SKM-1 treated with dmso at 0.1 percent for 144 hours (cell line): ENCODE results near the gene BAD.
"Not testable (repeated sequence)": the region's sequence is repeated elsewhere in the genome, so short reads cannot be mapped to it uniquely, and the experiment has no call there.

Experiments
- DNase-seq: peaks from one replicate; lab custom pipeline; 2025; ENCODE audit not compliant: unreplicated experiment; lab: John Stamatoyannopoulos, UW

BAD gene

GRCh38 chr11:64284048-64284961, at the start of gene BAD:
TSS of gene BAD (minus strand) at chr11:64284665. CDS start at chr11:64284368, 297 bp downstream.
- DNase-seq: peak; percentile 93

- no peak for DNase-seq
Measured at GRCh38 chr11:64333556-64333955, 49.1 kb upstream of the BAD start.

GRCh38 chr11:64331569-64332371, 47.3 kb upstream of the BAD start:
- peak; percentile 89 for DNase-seq

- no peak for DNase-seq
Measured at GRCh38 chr11:64330888-64331287, 46.4 kb upstream of the BAD start.

- no peak for DNase-seq
Measured at GRCh38 chr11:64327993-64328392, 43.5 kb upstream of the BAD start.

GRCh38 chr11:64327375-64327774, 42.9 kb upstream of the BAD start:
- DNase-seq: no peak

GRCh38 chr11:64324692-64325469, 40.4 kb upstream of the BAD start:
- DNase-seq: no peak

GRCh38 chr11:64323984-64324383, 39.5 kb upstream of the BAD start:
- DNase-seq: not testable (repeated sequence)

- DNase-seq: no peak
Measured at GRCh38 chr11:64323373-64323772, 38.9 kb upstream of the BAD start.

- DNase-seq: no peak
Measured at GRCh38 chr11:64322925-64323260, 38.4 kb upstream of the BAD start.

GRCh38 chr11:64321533-64321932, 37.1 kb upstream of the BAD start:
- DNase-seq: no peak

GRCh38 chr11:64321026-64321425, 36.6 kb upstream of the BAD start:
- no peak for DNase-seq

GRCh38 chr11:64320556-64320955, 36.1 kb upstream of the BAD start:
- DNase-seq: no peak

GRCh38 chr11:64318766-64319761, 34.6 kb upstream of the BAD start:
- peak; percentile 39 for DNase-seq

GRCh38 chr11:64317961-64318765, 33.7 kb upstream of the BAD start, which contains the start of gene PRDX5:
TSS of gene PRDX5 (plus strand) at chr11:64318121. CDS start at chr11:64318216, 95 bp downstream.
- DNase-seq: peak; percentile 97

GRCh38 chr11:64317325-64317960, 33.0 kb upstream of the BAD start, which contains the start of gene TRMT112:
TSS of gene TRMT112 (minus strand) at chr11:64317559. CDS start at chr11:64317526, 33 bp downstream.
- peak; percentile 95 for DNase-seq

- DNase-seq: no peak
Measured at GRCh38 chr11:64316672-64317324, 32.3 kb upstream of the BAD start.
